SJSA1 (cell line): ENCODE measurements around the gene SMURF2. TPM values are rescaled to one million over a fixed set of nuclear protein-coding genes. Genes with fewer than 3 reads are reported as not detected.
A peak's percentile ranks its signal among the peaks of the same experiment; 100 is the strongest.

ENCODE experiments used
- DNase-seq, 2 experiments: peaks; one replicate each; pipeline ENCODE4 v3.0.0-alpha.2; 2015 to 2020; ENCODE audit warnings: low spot score in 2 of 2, low read depth in 1 of 2
- H3K27ac ChIP-seq: fragments of 250-450 bp; sonication (Bioruptor Pico); 2 replicates; pipeline ENCODE4 v1.5.1; 2020; ENCODE audit warnings: mild to moderate bottlenecking, moderate library complexity
- H3K27me3 ChIP-seq: fragments of 250-450 bp; sonication (Bioruptor Pico); replicated peaks from 2 replicates; pipeline ENCODE4 v1.5.1; 2020; ENCODE audit warnings: mild to moderate bottlenecking, moderate library complexity
- H3K36me3 ChIP-seq: fragments of 250-450 bp; sonication (Bioruptor Pico); 2 replicates; pipeline ENCODE4 v1.5.1; 2020; ENCODE audit warnings: mild to moderate bottlenecking
- H3K4me1 ChIP-seq: fragments of 250-450 bp; sonication (Bioruptor Pico); replicated peaks from 2 replicates; pipeline ENCODE4 v1.6.1; 2021; ENCODE audit warnings: mild to moderate bottlenecking
- H3K4me3 ChIP-seq: fragments of 250-450 bp; sonication (Bioruptor Pico); 2 replicates; pipeline ENCODE4 v1.5.1; 2020; ENCODE audit warnings: mild to moderate bottlenecking
- H3K9me3 ChIP-seq: fragments of 250-450 bp; sonication (Bioruptor Pico); replicated peaks from 2 replicates; pipeline ENCODE4 v1.5.1; 2020; ENCODE audit warnings: mild to moderate bottlenecking
- total RNA-seq: library from RNA; depleted of rRNA; stranded (reverse); fragments of >200 nt; shearing (Covaris generic); gene quantifications from 2 replicates; pipeline ENCODE4 v1.2.3, GENCODE V29; 2014; rRNA removed

SMURF2 gene
- total RNA-seq = 57.3 and 101 TPM in 2 replicates

GRCh38 chr17:64661976-64662773, at the start of gene SMURF2:
TSS of gene SMURF2 (minus strand) at chr17:64662307. CDS start at chr17:64661880, 427 bp downstream.
- Histone ChIP-seq H3K9me3 (no peaks in the 10 kb centered on the region), H3K4me1 (peaks cover 54% of the 10 kb centered on the region), H3K36me3 (peaks cover 19% of the 10 kb centered on the region), H3K27me3 (no peaks in the 10 kb centered on the region), H3K4me3 (peak within 1 kb of the TSS; percentile 100), H3K27ac (peak within 1 kb of the TSS; percentile 88)
- peak; percentile 88 to 89 for DNase-seq

GRCh38 chr17:64709481-64709880, 47.4 kb upstream of the SMURF2 start:
- Histone ChIP-seq H3K27ac (peak overlapping the region; percentile 95), H3K4me3 (no peak overlapping the region), H3K27me3 (no peaks in the 10 kb centered on the region), H3K4me1 (peaks cover 85% of the 10 kb centered on the region), H3K36me3 (no peaks in the 10 kb centered on the region), H3K9me3 (no peaks in the 10 kb centered on the region)
- DNase-seq = no peak

GRCh38 chr17:64707050-64707591, 45.0 kb upstream of the SMURF2 start:
- no peaks in the 10 kb centered on the region for H3K9me3 ChIP-seq
- H3K27me3 ChIP-seq = no peaks in the 10 kb centered on the region
- H3K27ac ChIP-seq = peak overlapping the region; percentile 88
- H3K4me1 ChIP-seq = peaks cover 67% of the 10 kb centered on the region
- H3K36me3 ChIP-seq = no peaks in the 10 kb centered on the region
- H3K4me3 ChIP-seq = no peak overlapping the region
- peak; percentile 98 to 100 for DNase-seq

GRCh38 chr17:64706224-64707049, 44.3 kb upstream of the SMURF2 start:
- no peaks in the 10 kb centered on the region for H3K27me3 ChIP-seq
- DNase-seq = peak in 1 of 2 experiments; percentile 61
- peak overlapping the region; percentile 88 for H3K27ac ChIP-seq
- H3K9me3 ChIP-seq = no peaks in the 10 kb centered on the region
- peaks cover 62% of the 10 kb centered on the region for H3K4me1 ChIP-seq
- no peaks in the 10 kb centered on the region for H3K36me3 ChIP-seq
- H3K4me3 ChIP-seq = no peak overlapping the region

GRCh38 chr17:64702815-64703214, 40.7 kb upstream of the SMURF2 start:
- Histone ChIP-seq H3K4me1 (peaks cover 41% of the 10 kb centered on the region), H3K9me3 (no peaks in the 10 kb centered on the region), H3K27me3 (no peaks in the 10 kb centered on the region), H3K27ac (no peak overlapping the region), H3K36me3 (no peaks in the 10 kb centered on the region), H3K4me3 (no peak overlapping the region)
- DNase-seq = no peak

GRCh38 chr17:64698725-64699124, 36.6 kb upstream of the SMURF2 start:
- Histone ChIP-seq H3K4me1 (peaks cover 31% of the 10 kb centered on the region), H3K27ac (no peak overlapping the region), H3K27me3 (no peaks in the 10 kb centered on the region), H3K9me3 (no peaks in the 10 kb centered on the region), H3K36me3 (no peaks in the 10 kb centered on the region), H3K4me3 (no peak overlapping the region)
- no peak for DNase-seq

- Histone ChIP-seq H3K4me3 (no peak overlapping the region), H3K9me3 (no peaks in the 10 kb centered on the region), H3K27ac (peak overlapping the region; percentile 68), H3K27me3 (no peaks in the 10 kb centered on the region), H3K36me3 (no peaks in the 10 kb centered on the region; the same call in 1 of the 2 replicates), H3K4me1 (peaks cover 51% of the 10 kb centered on the region)
- peak; percentile 94 to 97 for DNase-seq
These were observed 32.1 kb upstream of the SMURF2 start for GRCh38 chr17:64694207-64694606.

- no peaks in the 10 kb centered on the region for H3K9me3 ChIP-seq
- no peak overlapping the region for H3K4me3 ChIP-seq
- no peaks in the 10 kb centered on the region; the same call in 1 of the 2 replicates for H3K36me3 ChIP-seq
- H3K4me1 ChIP-seq = peaks cover 54% of the 10 kb centered on the region
- no peak overlapping the region for H3K27ac ChIP-seq
- no peaks in the 10 kb centered on the region for H3K27me3 ChIP-seq
- DNase-seq = no peak
These were observed 30.1 kb upstream of the SMURF2 start for GRCh38 chr17:64692187-64692586.

GRCh38 chr17:64689106-64689505, 27.0 kb upstream of the SMURF2 start:
- H3K36me3 ChIP-seq = no peaks in the 10 kb centered on the region; the same call in 1 of the 2 replicates
- no peak for DNase-seq
- H3K4me3 ChIP-seq = no peak overlapping the region
- H3K9me3 ChIP-seq = no peaks in the 10 kb centered on the region
- no peak overlapping the region for H3K27ac ChIP-seq
- no peaks in the 10 kb centered on the region for H3K27me3 ChIP-seq
- peaks cover 57% of the 10 kb centered on the region for H3K4me1 ChIP-seq

- H3K36me3 ChIP-seq = no peaks in the 10 kb centered on the region; the same call in 1 of the 2 replicates
- no peak overlapping the region for H3K4me3 ChIP-seq
- no peak for DNase-seq
- no peaks in the 10 kb centered on the region for H3K27me3 ChIP-seq
- no peak overlapping the region for H3K27ac ChIP-seq
- peaks cover 57% of the 10 kb centered on the region for H3K4me1 ChIP-seq
- H3K9me3 ChIP-seq = no peaks in the 10 kb centered on the region
These were observed 26.4 kb upstream of the SMURF2 start for GRCh38 chr17:64688481-64688880.

GRCh38 chr17:64687961-64688360, 25.9 kb upstream of the SMURF2 start:
- no peak for DNase-seq

GRCh38 chr17:64687376-64687775, 25.3 kb upstream of the SMURF2 start:
- no peak for DNase-seq
- Histone ChIP-seq H3K36me3 (no peaks in the 10 kb centered on the region), H3K9me3 (no peaks in the 10 kb centered on the region), H3K27me3 (no peaks in the 10 kb centered on the region), H3K4me3 (no peak overlapping the region), H3K27ac (no peak overlapping the region), H3K4me1 (peaks cover 59% of the 10 kb centered on the region)

More at GRCh38 chr17:64687961-64688360, 25.9 kb upstream of the SMURF2 start:
- H3K27ac ChIP-seq = no peak overlapping the region
- no peaks in the 10 kb centered on the region; the same call in 1 of the 2 replicates for H3K36me3 ChIP-seq
- H3K4me3 ChIP-seq = no peak overlapping the region
- H3K9me3 ChIP-seq = no peaks in the 10 kb centered on the region
- H3K27me3 ChIP-seq = no peaks in the 10 kb centered on the region
- peaks cover 58% of the 10 kb centered on the region for H3K4me1 ChIP-seq

- Histone ChIP-seq H3K27me3 (no peaks in the 10 kb centered on the region), H3K27ac (no peak overlapping the region), H3K4me3 (no peak overlapping the region), H3K9me3 (no peaks in the 10 kb centered on the region), H3K4me1 (peaks cover 66% of the 10 kb centered on the region), H3K36me3 (no peaks in the 10 kb centered on the region)
- no peak for DNase-seq
These were observed 24.6 kb upstream of the SMURF2 start for GRCh38 chr17:64686705-64687104.
